ENCODE data around the gene PKD2.

Gene PKD2

GRCh38 chr4:88027611-88028608, 20.5 kb downstream of the PKD2 start:
- DNase-seq (ENCODE audit: low read depth in 2 of 2) = no peak

GRCh38 chr4:88028946-88029345, 21.5 kb downstream of the PKD2 start:
- DNase-seq (ENCODE audit: low read depth in 2 of 2) = no peak

GRCh38 chr4:88029556-88029955, 22.1 kb downstream of the PKD2 start:
- DNase-seq (ENCODE audit: low read depth in 2 of 2) = no peak

- DNase-seq (ENCODE audit: low read depth in 2 of 2) = no peak
Measured at GRCh38 chr4:88030565-88031310, 23.3 kb downstream of the PKD2 start.

- no peak for DNase-seq (ENCODE audit: low read depth in 2 of 2)
Measured at GRCh38 chr4:88033309-88033708, 25.9 kb downstream of the PKD2 start.

- DNase-seq (ENCODE audit: low read depth in 2 of 2) = no peak
Measured at GRCh38 chr4:88035292-88035691, 27.9 kb downstream of the PKD2 start.

GRCh38 chr4:88037447-88037846, 30.0 kb downstream of the PKD2 start:
- DNase-seq (ENCODE audit: low read depth in 2 of 2) = no peak

GRCh38 chr4:88037936-88038335, 30.5 kb downstream of the PKD2 start:
- DNase-seq (ENCODE audit: low read depth in 2 of 2) = no peak

GRCh38 chr4:88040707-88041106, 33.3 kb downstream of the PKD2 start:
- no peak for DNase-seq (ENCODE audit: low read depth in 2 of 2)

- no peak for DNase-seq (ENCODE audit: low read depth in 2 of 2)
Measured at GRCh38 chr4:88041626-88042025, 34.2 kb downstream of the PKD2 start.

- no peak for DNase-seq (ENCODE audit: low read depth in 2 of 2)
Measured at GRCh38 chr4:88043001-88043400, 35.6 kb downstream of the PKD2 start.

GRCh38 chr4:88043586-88044340, 36.3 kb downstream of the PKD2 start:
- DNase-seq (ENCODE audit: low read depth in 2 of 2) = no peak

GRCh38 chr4:88045021-88045420, 37.6 kb downstream of the PKD2 start:
- DNase-seq (ENCODE audit: low read depth in 2 of 2) = no peak

GRCh38 chr4:88054229-88054628, 46.8 kb downstream of the PKD2 start:
- DNase-seq (ENCODE audit: low read depth in 2 of 2) = no peak

GRCh38 chr4:88054901-88055300, 47.5 kb downstream of the PKD2 start:
- DNase-seq (ENCODE audit: low read depth in 2 of 2) = no peak

GRCh38 chr4:88058295-88058694, 50.9 kb downstream of the PKD2 start:
- DNase-seq (ENCODE audit: low read depth in 2 of 2) = no peak

GRCh38 chr4:88059766-88060165, 52.3 kb downstream of the PKD2 start:
- no peak for DNase-seq (ENCODE audit: low read depth in 2 of 2)

- DNase-seq (ENCODE audit: low read depth in 2 of 2) = no peak
Measured at GRCh38 chr4:88060431-88060830, 53.0 kb downstream of the PKD2 start.

- DNase-seq (ENCODE audit: low read depth in 2 of 2) = no peak
Measured at GRCh38 chr4:88062311-88062710, 54.9 kb downstream of the PKD2 start.

GRCh38 chr4:88062843-88063242, 55.4 kb downstream of the PKD2 start:
- no peak for DNase-seq (ENCODE audit: low read depth in 2 of 2)

GRCh38 chr4:88063634-88064296, 56.3 kb downstream of the PKD2 start:
- no peak for DNase-seq (ENCODE audit: low read depth in 2 of 2)

GRCh38 chr4:88064410-88064809, 57.0 kb downstream of the PKD2 start:
- no peak for DNase-seq (ENCODE audit: low read depth in 2 of 2)

Measured in stimulated activated CD4-positive, alpha-beta T cell treated with anti-CD3 and anti-CD28 coated beads, Interleukin-12 subunit alpha, Interleukin-12 subunit beta, amount 100 ng/mL, for 24 hours (primary cell).